ENCODE results near the gene KNSTRN.

KNSTRN gene

DNA sequence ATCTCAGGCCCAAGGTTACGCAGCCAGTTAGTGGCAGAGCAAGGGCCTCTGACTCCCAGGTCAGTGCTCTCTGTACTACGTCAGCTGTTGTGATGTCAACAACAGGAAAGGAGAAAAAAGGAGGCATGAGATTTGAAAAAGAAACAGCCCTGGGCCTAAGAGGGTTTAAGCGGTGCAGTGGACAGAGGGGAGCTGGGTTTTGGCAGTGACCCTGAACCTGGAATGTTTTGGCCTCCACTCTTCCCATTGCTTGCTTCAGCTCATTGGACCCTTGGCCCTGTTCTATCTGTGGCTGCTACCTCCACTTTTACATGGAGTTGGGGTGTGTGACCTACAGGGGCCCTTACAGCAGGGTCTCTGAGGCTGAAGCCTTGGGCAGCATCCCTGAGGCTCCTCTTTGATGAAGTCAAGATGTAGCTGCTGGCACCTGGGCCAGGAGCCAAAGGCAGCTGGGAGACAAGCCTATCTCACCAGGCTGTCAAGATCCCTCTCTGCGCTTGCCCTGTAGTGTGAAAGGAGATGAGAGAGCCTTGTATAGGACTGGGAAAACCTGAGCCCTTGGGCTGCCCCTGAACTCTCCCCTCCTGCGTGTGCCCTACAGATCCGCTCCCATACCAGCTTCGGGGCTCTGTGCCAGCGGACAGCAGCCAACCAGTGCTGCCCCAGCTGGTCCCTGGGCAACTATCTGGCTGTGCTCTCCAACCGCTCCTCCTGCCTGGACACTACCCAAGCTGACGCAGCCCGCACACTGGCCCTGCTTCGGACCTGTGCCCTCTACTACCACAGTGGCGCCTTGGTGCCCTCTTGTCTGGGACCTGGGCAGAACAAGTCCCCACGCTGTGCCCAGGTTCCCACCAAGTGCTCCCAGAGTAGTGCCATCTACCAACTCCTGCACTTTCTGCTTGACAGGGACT, 15.8 kb upstream of the KNSTRN start:
- no peak for DNase-seq

DNA sequence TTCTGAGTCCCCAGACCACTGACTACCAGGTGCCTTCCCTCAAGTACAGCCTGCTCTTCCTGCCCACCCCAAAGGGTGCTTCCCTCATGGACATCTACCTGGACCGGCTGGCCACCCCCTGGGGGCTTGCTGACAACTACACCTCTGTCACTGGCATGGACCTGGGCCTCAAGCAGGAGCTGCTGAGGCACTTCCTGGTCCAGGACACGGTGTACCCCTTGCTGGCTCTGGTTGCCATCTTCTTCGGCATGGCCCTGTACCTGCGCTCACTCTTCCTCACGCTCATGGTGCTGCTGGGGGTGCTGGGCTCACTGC, 15.2 kb upstream of the KNSTRN start:
- no peak for DNase-seq

DNA sequence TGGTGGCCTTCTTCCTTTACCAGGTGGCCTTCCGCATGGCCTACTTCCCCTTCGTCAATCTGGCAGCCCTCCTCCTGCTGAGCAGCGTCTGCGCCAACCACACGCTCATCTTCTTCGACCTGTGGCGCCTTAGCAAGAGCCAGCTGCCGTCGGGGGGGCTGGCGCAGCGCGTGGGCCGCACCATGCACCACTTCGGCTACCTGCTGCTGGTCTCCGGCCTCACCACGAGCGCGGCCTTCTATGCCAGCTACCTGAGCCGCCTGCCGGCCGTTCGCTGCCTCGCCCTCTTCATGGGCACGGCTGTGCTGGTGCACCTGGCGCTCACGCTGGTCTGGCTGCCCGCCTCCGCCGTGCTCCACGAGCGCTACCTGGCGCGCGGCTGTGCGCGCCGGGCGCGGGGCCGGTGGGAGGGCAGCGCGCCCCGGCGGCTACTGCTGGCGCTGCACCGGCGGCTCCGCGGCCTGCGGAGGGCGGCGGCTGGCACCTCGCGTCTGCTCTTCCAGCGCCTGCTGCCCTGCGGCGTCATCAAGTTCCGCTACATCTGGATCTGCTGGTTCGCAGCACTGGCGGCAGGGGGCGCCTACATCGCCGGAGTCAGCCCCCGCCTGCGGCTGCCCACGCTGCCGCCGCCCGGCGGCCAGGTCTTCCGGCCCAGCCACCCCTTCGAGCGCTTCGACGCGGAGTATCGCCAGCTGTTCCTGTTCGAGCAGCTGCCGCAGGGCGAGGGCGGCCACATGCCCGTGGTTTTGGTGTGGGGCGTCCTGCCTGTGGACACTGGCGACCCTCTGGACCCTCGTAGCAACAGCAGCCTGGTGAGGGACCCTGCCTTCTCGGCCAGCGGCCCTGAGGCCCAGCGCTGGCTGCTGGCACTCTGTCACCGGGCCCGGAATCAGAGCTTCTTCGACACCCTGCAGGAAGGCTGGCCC, 14.6 kb upstream of the KNSTRN start:
- peak; percentile 38 for DNase-seq

DNA sequence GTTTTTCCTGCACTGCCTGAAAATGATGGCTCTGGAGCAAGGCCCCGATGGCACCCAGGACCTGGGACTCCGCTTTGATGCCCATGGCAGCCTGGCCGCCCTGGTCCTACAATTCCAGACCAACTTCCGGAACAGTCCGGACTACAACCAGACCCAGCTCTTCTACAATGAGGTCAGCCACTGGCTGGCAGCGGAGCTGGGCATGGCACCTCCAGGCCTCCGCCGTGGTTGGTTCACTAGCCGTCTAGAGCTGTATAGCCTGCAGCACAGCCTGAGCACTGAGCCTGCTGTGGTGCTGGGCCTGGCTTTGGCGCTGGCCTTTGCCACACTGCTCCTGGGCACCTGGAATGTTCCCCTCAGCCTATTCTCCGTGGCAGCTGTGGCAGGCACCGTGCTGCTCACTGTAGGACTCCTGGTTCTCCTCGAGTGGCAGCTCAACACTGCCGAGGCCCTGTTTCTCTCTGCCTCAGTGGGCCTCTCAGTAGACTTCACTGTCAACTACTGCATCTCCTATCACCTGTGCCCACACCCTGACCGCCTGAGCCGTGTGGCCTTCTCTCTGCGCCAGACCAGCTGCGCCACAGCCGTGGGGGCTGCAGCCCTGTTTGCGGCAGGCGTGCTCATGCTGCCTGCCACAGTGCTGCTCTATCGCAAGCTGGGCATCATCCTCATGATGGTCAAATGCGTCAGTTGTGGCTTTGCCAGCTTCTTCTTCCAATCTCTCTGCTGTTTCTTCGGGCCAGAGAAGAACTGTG, 13.6 kb upstream of the KNSTRN start:
- no peak for DNase-seq

- DNase-seq = no peak
Observed at GRCh38 chr15:40369474-40369869, 13.0 kb upstream of the KNSTRN start.

- no peak for DNase-seq
Observed at GRCh38 chr15:40369971-40370370, 12.6 kb upstream of the KNSTRN start.

GRCh38 chr15:40372981-40373380, 9.5 kb upstream of the KNSTRN start:
- no peak for DNase-seq

DNA sequence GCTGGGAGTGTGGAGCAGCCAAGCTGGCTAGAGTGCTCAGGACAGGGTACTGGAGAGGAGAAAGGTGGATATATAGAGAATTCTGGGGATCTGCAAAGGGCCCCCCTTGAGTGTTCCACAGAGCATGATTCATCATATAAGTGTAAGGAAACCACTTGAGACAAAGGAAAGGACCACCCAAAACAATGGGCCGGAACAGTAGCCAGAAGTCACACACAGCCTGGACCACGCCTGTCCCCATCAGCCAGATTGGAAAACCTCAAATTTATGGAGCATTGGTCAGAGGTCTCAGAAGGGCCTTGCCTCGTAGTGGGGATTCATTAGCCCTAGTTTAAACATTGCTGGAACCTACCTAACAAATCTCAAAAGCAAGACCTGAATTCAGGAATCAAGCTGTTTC, 4.9 kb upstream of the KNSTRN start:
- DNase-seq = no peak

GRCh38 chr15:40379374-40379773, 3.1 kb upstream of the KNSTRN start:
- DNase-seq = no peak

DNA sequence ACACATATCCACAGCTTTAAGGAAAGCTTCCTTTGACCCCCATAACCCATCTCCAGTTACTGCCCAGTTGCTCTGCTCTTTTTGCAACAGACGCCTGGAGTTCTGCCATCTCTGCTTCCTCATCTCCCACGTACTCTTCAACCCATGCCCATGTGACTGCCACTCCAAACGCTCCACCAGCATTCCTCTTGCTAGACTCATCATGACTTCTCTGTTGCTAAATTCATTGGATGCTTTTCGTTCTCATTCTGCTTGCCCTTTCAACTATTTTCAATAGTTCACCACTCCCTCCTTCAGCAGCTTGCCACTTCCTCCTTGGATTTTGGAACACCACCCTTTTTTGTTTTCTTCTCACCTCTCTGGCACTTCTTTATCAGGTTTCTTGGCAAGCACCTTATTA, 2.7 kb upstream of the KNSTRN start:
- DNase-seq = no peak

DNA sequence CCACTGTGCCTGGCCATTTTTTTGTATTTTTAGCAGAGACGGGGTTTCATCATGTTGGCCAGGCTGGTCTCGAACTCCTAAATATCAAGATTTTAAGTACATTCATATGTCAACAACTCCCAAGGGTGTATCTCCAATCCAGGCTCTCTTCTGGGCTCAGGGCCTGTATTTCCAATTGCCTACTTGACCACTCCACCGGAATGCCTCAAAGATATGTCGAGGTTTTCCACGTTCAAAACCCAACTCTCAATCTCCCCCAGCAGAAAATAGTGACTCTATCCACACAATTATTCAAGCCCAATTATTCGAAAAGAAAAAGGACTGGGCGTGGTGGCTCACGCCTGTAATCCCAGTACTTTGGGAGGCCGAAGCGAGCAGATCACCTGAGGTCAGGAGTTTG, 1.9 kb upstream of the KNSTRN start:
- no peak for DNase-seq

GRCh38 chr15:40381818-40382529, 547 bp upstream of the KNSTRN start:
- no peak for DNase-seq

DNA sequence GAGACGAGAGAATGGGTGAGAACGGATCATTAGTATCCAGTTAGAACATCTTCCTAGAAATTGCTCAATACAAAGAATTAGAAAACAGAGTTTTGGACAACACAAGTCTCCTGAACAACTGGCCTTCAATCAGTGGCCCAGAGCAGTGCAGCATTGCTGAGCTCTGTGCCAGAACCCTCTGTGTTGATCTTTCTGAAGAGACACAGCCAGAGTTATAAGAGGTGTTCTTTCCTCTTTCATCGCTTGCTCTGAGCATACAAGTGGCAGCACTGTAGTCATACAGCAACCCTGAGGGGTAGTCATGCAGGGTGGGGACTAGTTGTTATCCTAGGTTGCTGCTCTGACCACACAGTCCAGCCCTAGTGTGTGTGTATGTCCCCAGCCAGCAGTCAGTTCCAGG, 4.0 kb downstream of the KNSTRN start:
- DNase-seq = no peak

- no peak for DNase-seq
Observed at GRCh38 chr15:40388941-40389823, 6.7 kb downstream of the KNSTRN start.

DNA sequence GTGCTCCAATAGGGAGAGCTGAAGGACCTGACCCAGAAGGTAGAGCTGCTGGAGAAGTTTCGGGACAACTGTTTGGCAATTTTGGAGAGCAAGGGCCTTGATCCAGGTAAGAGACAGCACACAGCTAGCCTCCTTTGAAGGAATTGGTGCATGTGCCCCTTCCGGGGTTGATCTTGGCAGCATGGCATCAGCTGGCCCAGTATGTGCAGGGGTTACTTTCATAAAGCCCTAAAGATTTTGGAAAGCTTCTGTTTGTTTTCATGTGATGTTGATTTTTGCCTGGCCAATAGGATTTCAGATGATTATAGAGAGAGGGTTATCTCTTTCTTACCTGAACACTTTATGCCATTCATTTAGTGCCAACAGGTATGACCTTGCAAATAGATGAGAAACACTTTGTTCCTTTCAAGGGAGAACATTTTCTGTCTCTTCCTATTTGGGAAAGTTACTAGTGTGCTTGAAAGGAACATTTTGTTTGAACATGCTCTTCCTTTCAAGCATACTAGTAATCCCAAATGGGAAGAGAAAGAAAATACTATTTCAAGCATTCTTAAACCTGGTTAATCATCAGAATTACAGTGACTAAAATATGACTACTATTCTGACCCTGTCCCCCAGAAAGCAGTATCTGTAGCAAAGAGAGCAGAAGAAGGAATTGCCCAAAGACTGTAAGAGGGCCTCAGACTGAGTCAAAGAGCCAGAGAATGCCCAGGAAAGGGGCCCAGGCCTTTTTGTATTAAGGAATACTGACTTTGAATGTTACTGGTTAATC, 7.5 kb downstream of the KNSTRN start:
- DNase-seq = no peak

DNA sequence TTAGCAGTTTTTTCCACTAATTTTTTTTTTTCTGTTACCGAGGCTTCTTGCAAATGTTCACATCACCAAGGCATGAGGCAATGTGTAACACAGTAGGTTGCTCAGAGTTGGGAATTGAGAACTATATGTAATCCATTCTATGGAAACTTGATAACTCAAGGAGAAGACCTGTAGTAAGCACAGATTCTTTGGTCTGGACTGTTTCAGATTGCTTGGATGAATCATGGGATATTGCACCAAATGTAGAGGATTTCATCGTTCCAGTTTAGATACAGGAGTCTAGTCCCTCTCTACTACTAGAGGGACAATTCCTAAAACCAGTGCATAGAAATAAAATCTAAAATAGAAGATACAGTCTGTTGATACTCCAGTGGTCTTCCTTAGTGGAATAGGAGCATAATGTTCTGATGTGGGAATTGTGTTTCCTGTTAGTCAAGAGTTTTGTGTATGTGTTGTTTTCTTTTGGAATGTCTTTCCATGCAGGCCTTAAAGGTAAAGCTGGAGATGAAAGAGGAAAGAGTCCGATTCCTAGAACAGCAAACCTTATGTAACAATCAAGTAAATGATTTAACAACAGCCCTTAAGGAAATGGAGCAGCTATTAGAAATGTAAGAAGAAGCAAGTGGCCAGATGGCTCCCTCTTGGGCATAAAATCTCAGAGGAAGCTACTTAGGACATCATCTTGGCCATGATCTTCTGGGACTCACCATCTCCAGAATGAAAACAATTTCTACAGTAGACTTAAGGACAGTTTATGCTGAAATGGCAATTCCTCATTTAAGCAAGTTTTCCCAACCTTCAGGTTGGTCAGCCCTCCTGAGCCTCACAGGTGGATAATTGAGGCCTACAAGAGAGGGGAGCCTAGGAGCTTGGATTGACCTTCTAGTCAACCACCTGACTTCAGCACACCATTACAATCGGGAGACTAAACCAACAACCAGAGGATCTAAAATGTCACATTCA, 10.7 kb downstream of the KNSTRN start:
- no peak for DNase-seq

DNA sequence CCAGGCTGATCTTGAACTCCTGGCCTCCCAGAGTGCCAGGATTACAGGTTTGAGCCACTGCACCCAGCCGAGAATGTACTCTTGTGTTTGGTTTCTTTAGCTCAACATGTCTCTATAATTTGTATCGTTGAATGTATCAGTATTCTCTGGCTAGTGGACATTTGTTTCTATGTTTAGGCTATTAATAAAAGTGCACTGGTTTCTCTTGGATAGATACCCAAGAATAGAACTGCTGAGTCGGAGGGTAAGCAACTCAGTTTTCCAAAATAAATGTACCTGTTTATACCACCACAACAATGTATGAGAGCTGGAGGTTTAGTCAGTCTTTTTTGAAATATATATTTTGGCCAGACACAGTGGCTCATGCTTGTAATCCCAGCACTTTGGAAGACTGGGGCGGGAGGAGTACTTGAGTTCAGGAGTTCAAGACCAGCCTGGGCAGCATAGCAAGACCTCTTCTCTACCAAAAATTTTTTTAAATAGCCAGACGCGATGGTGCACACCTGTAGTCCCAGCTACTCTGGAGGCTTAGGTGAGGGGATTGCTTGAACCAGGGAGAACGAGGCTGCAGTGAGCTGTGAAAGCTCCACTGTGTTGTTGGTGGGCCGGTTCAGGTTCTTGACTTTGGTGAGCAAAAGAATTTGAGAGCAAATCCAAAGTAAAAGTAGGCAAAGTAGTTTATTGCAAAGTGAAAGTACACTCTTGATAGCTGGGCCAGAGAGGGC, 15.3 kb downstream of the KNSTRN start:
- DNase-seq = no peak

GRCh38 chr15:40398413-40398873, 15.9 kb downstream of the KNSTRN start:
- DNase-seq = no peak

- DNase-seq = no peak
Observed at GRCh38 chr15:40399370-40399769, 16.8 kb downstream of the KNSTRN start.

Data from NCI-H1436 treated with DMSO at 0.1 percent for 48 hours (cell line).